ENCODE data around the gene GYPC.
A peak's percentile ranks its signal among the peaks of the same experiment; 100 is the strongest.
"Not testable (repeated sequence)": the region's sequence is repeated elsewhere in the genome, so short reads cannot be mapped to it uniquely, and the experiment has no call there.

GYPC gene

GRCh38 chr2:126644630-126645191, 11.2 kb upstream of the GYPC start:
- TF ChIP-seq SPI1 (IDR thresholded peaks at IDR 0.05; ENCODE audit: borderline replicate concordance, low read depth) (peak; percentile 86), POLR2AphosphoS5 (IDR thresholded peaks at IDR 0.05; ENCODE audit: low read depth) (no peak), REST (IDR thresholded peaks at IDR 0.05; ENCODE audit: insufficient replicate concordance, low read depth) (no peak), GABPA (IDR thresholded peaks at IDR 0.05; ENCODE audit: low read depth) (no peak), CTCF (IDR thresholded peaks at IDR 0.05; ENCODE audit: insufficient read depth, low read length) (no peak)
- DNase-seq (ENCODE audit: low read depth in 1 of 2, low spot score in 1 of 2) = peak; percentile 73 to 80

DNA sequence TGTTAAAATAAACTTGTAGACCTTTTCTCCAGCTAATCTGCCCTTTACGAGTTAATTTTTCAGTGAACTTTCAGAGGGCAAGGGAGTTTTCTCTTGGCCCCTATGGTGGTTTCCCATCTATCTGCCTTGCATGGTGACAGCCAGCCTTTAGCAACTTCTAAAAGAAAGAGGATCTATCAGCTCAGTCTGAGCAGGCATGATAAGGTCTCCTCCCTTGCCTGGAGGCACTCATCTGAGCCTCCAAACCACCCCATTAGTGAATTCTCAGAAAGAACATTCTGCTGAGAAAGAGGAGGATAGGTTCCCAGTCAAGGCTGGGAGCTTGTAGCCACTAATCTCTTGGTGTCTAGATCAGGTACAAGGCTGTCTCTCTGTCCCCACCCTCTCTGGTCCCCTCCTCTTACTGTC, 10.7 kb upstream of the GYPC start:
- TF ChIP-seq SPI1 (IDR thresholded peaks at IDR 0.05; ENCODE audit: borderline replicate concordance, low read depth) (no peak), CTCF (IDR thresholded peaks at IDR 0.05; ENCODE audit: insufficient read depth, low read length) (no peak), GABPA (IDR thresholded peaks at IDR 0.05; ENCODE audit: low read depth) (no peak), POLR2AphosphoS5 (IDR thresholded peaks at IDR 0.05; ENCODE audit: low read depth) (no peak), REST (IDR thresholded peaks at IDR 0.05; ENCODE audit: insufficient replicate concordance, low read depth) (no peak)
- peak in 1 of 2 experiments; percentile 35 for DNase-seq (ENCODE audit: low read depth in 1 of 2, low spot score in 1 of 2)
- H3K27me3 ChIP-seq (ENCODE audit: insufficient read depth, poor library complexity, severe bottlenecking) = no peaks in the 10 kb centered on the region
- no peak overlapping the region for H3K4me3 ChIP-seq (replicated peaks; ENCODE audit: insufficient read depth, low read length)
- peak overlapping the region; percentile 41 for H3K27ac ChIP-seq (replicated peaks)

More at GRCh38 chr2:126644630-126645191, 11.2 kb upstream of the GYPC start:
- H3K4me3 ChIP-seq (replicated peaks; ENCODE audit: insufficient read depth, low read length) = no peak overlapping the region
- no peaks in the 10 kb centered on the region for H3K27me3 ChIP-seq (ENCODE audit: insufficient read depth, poor library complexity, severe bottlenecking)
- H3K27ac ChIP-seq (replicated peaks) = peak overlapping the region; percentile 41

DNA sequence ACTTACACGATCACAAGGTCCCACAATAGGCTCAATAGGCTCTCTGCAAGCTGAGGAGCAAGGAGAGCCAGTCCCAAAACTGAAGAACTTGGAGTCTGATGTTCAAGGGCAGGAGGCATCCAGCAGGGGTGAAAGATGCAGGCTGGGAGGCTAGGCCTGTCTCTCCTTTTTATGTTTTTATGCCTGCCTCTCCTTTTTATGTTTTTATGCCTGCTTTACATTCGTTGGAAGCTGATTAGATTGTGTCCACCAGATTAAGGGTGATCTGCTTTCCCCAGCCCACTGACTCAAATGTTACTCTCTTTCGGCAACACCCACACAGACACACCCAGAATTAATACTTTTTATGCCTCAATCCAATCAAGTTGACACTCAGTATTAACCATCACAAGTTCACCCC, 9.9 kb upstream of the GYPC start:
- no peak for DNase-seq (ENCODE audit: low read depth in 1 of 2, low spot score in 1 of 2)
- H3K4me3 ChIP-seq (replicated peaks; ENCODE audit: insufficient read depth, low read length) = no peak overlapping the region
- TF ChIP-seq GABPA (IDR thresholded peaks at IDR 0.05; ENCODE audit: low read depth) (no peak), CTCF (IDR thresholded peaks at IDR 0.05; ENCODE audit: insufficient read depth, low read length) (no peak)
- H3K27me3 ChIP-seq (ENCODE audit: insufficient read depth, poor library complexity, severe bottlenecking) = no peaks in the 10 kb centered on the region
- no peak overlapping the region for H3K27ac ChIP-seq (replicated peaks)

- peak in 1 of 2 experiments; percentile 33 for DNase-seq (ENCODE audit: low read depth in 1 of 2, low spot score in 1 of 2)
- not testable (repeated sequence) for H3K27ac ChIP-seq (replicated peaks); H3K27me3 ChIP-seq (ENCODE audit: insufficient read depth, poor library complexity, severe bottlenecking)
These were observed 8.1 kb upstream of the GYPC start for GRCh38 chr2:126647714-126648344.

GRCh38 chr2:126648345-126648786, 7.6 kb upstream of the GYPC start:
- H3K27me3 ChIP-seq (ENCODE audit: insufficient read depth, poor library complexity, severe bottlenecking); H3K27ac ChIP-seq (replicated peaks); DNase-seq (ENCODE audit: low read depth in 1 of 2, low spot score in 1 of 2); H3K4me3 ChIP-seq (replicated peaks; ENCODE audit: insufficient read depth, low read length): not testable (repeated sequence)

More at GRCh38 chr2:126647714-126648344, 8.1 kb upstream of the GYPC start:
- not testable (repeated sequence) for H3K4me3 ChIP-seq (replicated peaks; ENCODE audit: insufficient read depth, low read length)
